Measurements from ENCODE around the gene SLC2A9. TPM values are rescaled to one million over a fixed set of nuclear protein-coding genes. Genes with fewer than 3 reads are reported as not detected.

SLC2A9 gene
- total RNA-seq, 2 donors from 2014 or later: 1.6 to 8.6 TPM

GRCh38 chr4:9936129-9936644 lies 85.1 kb downstream of the SLC2A9 start:
- H3K36me3 ChIP-seq (replicated peaks in 1 of 2; ENCODE audit: insufficient read depth in 1 of 2, low read depth in 2 of 2): no peaks in the 10 kb centered on the region
- no peak for TF ChIP-seq POLR2A (IDR thresholded peaks at IDR 0.05)
- TF ChIP-seq CTCF (IDR thresholded peaks at IDR 0.05): no peak
- no peaks in the 10 kb centered on the region for H3K27me3 ChIP-seq
- no peaks in the 10 kb centered on the region for H3K9me3 ChIP-seq
- no peaks in the 10 kb centered on the region for H3K4me1 ChIP-seq
- 69 to 73% methylated on average over 5 of the region's 5 CpGs for WGBS, 2 donors
- no peak overlapping the region for H3K27ac ChIP-seq
- ATAC-seq: no peak
- no peak overlapping the region for H3K4me3 ChIP-seq
- DNase-seq: no peak
- intact Hi-C loops (cut with DNase I): no loop called here

- no peaks in the 10 kb centered on the region for H3K36me3 ChIP-seq (replicated peaks in 1 of 2; ENCODE audit: insufficient read depth in 1 of 2, low read depth in 2 of 2)
- DNase-seq: no peak
- no peak for ATAC-seq
- no peaks in the 10 kb centered on the region for H3K27me3 ChIP-seq
- H3K4me1 ChIP-seq: no peaks in the 10 kb centered on the region
- no peak overlapping the region for H3K27ac ChIP-seq
- WGBS, 2 donors: 90 to 100% methylated on average over 1 of the region's 1 CpG
- intact Hi-C loops (cut with DNase I): no loop called here
- no peak overlapping the region for H3K4me3 ChIP-seq
- TF ChIP-seq CTCF (IDR thresholded peaks at IDR 0.05) (no peak), POLR2A (IDR thresholded peaks at IDR 0.05) (no peak)
- no peaks in the 10 kb centered on the region for H3K9me3 ChIP-seq
These were observed 87.3 kb downstream of the SLC2A9 start for GRCh38 chr4:9933956-9934355.

GRCh38 chr4:9933184-9933583 lies 88.1 kb downstream of the SLC2A9 start:
- no peaks in the 10 kb centered on the region for H3K4me1 ChIP-seq
- DNase-seq (no peak), ATAC-seq (no peak)
- no peak for TF ChIP-seq POLR2A (IDR thresholded peaks at IDR 0.05)
- no peak for TF ChIP-seq CTCF (IDR thresholded peaks at IDR 0.05)
- WGBS, 2 donors: 62 to 66% methylated on average over 4 of the region's 4 CpGs
- intact Hi-C loops (cut with DNase I): no loop called here
- no peaks in the 10 kb centered on the region for H3K27me3 ChIP-seq
- no peak overlapping the region for H3K4me3 ChIP-seq
- H3K36me3 ChIP-seq (replicated peaks in 1 of 2; ENCODE audit: insufficient read depth in 1 of 2, low read depth in 2 of 2): no peaks in the 10 kb centered on the region
- H3K27ac ChIP-seq: no peak overlapping the region
- no peaks in the 10 kb centered on the region for H3K9me3 ChIP-seq

GRCh38 chr4:9932771-9933170 lies 88.5 kb downstream of the SLC2A9 start:
- Histone ChIP-seq H3K4me1 (no peaks in the 10 kb centered on the region), H3K4me3 (no peak overlapping the region), H3K27me3 (no peaks in the 10 kb centered on the region), H3K36me3 (replicated peaks in 1 of 2; ENCODE audit: insufficient read depth in 1 of 2, low read depth in 2 of 2) (no peaks in the 10 kb centered on the region), H3K9me3 (no peaks in the 10 kb centered on the region), H3K27ac (no peak overlapping the region)
- DNase-seq (no peak), ATAC-seq (no peak)
- WGBS, 2 donors: 42 to 50% methylated on average over 2 to 4 of the region's 4 CpGs
- TF ChIP-seq POLR2A (IDR thresholded peaks at IDR 0.05) (no peak), CTCF (IDR thresholded peaks at IDR 0.05) (no peak)
- intact Hi-C loops (cut with DNase I): no loop called here

GRCh38 chr4:9931146-9931545 lies 90.2 kb downstream of the SLC2A9 start:
- H3K4me1 ChIP-seq: no peaks in the 10 kb centered on the region
- no peaks in the 10 kb centered on the region for H3K27me3 ChIP-seq
- no peak overlapping the region for H3K27ac ChIP-seq
- no peaks in the 10 kb centered on the region for H3K9me3 ChIP-seq
- intact Hi-C loops (cut with DNase I): no loop called here
- no peak overlapping the region for H3K4me3 ChIP-seq
- DNase-seq: no peak
- H3K36me3 ChIP-seq (replicated peaks in 1 of 2; ENCODE audit: insufficient read depth in 1 of 2, low read depth in 2 of 2): no peaks in the 10 kb centered on the region
- WGBS, 2 donors: 59 to 82% methylated on average over 1 of the region's 1 CpG
- no peak for ATAC-seq
- TF ChIP-seq POLR2A (IDR thresholded peaks at IDR 0.05): no peak
- no peak for TF ChIP-seq CTCF (IDR thresholded peaks at IDR 0.05)
